Heart right ventricle (tissue), 16 donors: ENCODE measurements around the gene KCNMA1. TPM values are rescaled to one million over a fixed set of nuclear protein-coding genes. Genes with fewer than 3 reads are reported as not detected.

ENCODE experiments used
- ATAC-seq, 8 donors: fragments of 200-7000 bp; cut with Tn5 transposase; one replicate each; pipeline ENCODE4 v1.9.1; 2020; ENCODE audit warnings: mild to moderate bottlenecking in 8 of 8, moderate library complexity in 8 of 8, moderate number of reproducible peaks in 1 of 8
- DNase-seq, 2 donors: peaks; one replicate each; pipeline ENCODE4 v3.0.0-alpha.2; 2020
- H3K27ac ChIP-seq, 10 donors: fragments of 200-600 bp; sonication (generic) in 2 of 10; one replicate each; pipeline versions ENCODE4 v1.5.0 to v1.8.0; 2020 to 2022; ENCODE audit warnings: mild to moderate bottlenecking in 3 of 10
- H3K27me3 ChIP-seq, 7 donors: fragments of 200-600 bp; one replicate each; pipeline ENCODE4 v1.8.0; 2021 to 2022; ENCODE audit warnings: mild to moderate bottlenecking in 2 of 7
- H3K36me3 ChIP-seq, 9 donors: fragments of 200-600 bp; sonication (generic) in 1 of 9; one replicate each; pipeline versions ENCODE4 v1.5.0 to v1.8.0; 2020 to 2022; ENCODE audit warnings: mild to moderate bottlenecking in 2 of 9
- H3K4me1 ChIP-seq, 9 donors: fragments of 200-600 bp; sonication (generic) in 1 of 9; one replicate each; pipeline versions ENCODE4 v1.5.0 to v1.8.0; 2020 to 2022; ENCODE audit warnings: mild to moderate bottlenecking in 4 of 9
- H3K4me3 ChIP-seq, 10 donors: fragments of 200-600 bp; sonication (generic) in 2 of 10; one replicate each; pipeline versions ENCODE4 v1.5.0 to v1.8.0; 2020 to 2022; ENCODE audit warnings: mild to moderate bottlenecking in 7 of 10, moderate library complexity in 2 of 10
- H3K9me3 ChIP-seq, 11 donors: fragments of 200-600 bp in 10 of 11; sonication (generic) in 2 of 11; one replicate each; pipeline versions ENCODE4 v1.5.0 to v1.8.0; 2013 to 2022; ENCODE audit warnings: mild to moderate bottlenecking in 2 of 11, control low read depth in 1 of 11, moderate library complexity in 1 of 11
- CTCF ChIP-seq, 9 donors: fragments of 200-600 bp; sonication (generic) in 2 of 9; IDR thresholded peaks; one replicate each; pipeline versions ENCODE4 v1.5.0 to v1.8.0; 2021 to 2022; ENCODE audit warnings: antibody characterized with exemption in 9 of 9, mild to moderate bottlenecking in 5 of 9, moderate library complexity in 1 of 9
- WGBS, 2 donors: extraction: QIAGEN DNeasy Blood & Tissue Kit; methylation state at CpG; one replicate each; pipeline ENCODE4 v1.1.7; 2013; ENCODE audit warnings: inconsistent platforms in 1 of 2; 5-methylcytosine and 5-hydroxymethylcytosine counted together
- intact Hi-C, 10 donors: fragments of 100-400 bp; cut with DNase I; formaldehyde crosslinking; loops; one replicate each; pipeline versions ENCODE4 v1.11.1 to v1.14.2; 2022
- polyA plus RNA-seq, 2 donors: library from polyadenylated mRNA; stranded (reverse); fragments of 200-250 nt; gene quantifications; one replicate each; pipeline ENCODE4 v1.2.3, GENCODE V29; 2013
- total RNA-seq, 10 donors: library from RNA; stranded (reverse); fragmentation: NEBNext Ultra II Directional in 3 of 10; extraction: Animal tissue kit (Norgen Biotek cat#: 25700) in 3 of 10; gene quantifications; one replicate each; pipeline versions ENCODE4 v1.2.1 to v1.2.4, GENCODE V29; 2021 to 2023
- donor health status: Arrhythmogenic right ventricular cardiomyopathy.
- donor health status: ischemic (EF 13 %, LVEDD 7.1; RV severe dilation, severe dysfunction).
- donor health status: healthy with polysubstance abuse.
- donor health status: DM: no; HTN: yes; CAD: no.
- donor health status: DM: no; HTN: no; CAD: no.
- donor health status: ischemic (EF 25% LVEDD 6.9; RV normal size, moderate dysfunction).
- donor health status: ischemic (EF 25% LVEDD 5.7; RV mildly dilated, moderate dysfunction).
- donor health status: healthy.
- donor health status: DM: yes; HTN: yes; CAD: no.
- donor health status: Ischemic cardiomyopathy.
- donor health status: ischemic (EF 35%, LVEDD 5.7; RV mildly dilated, moderate dysfunction).
- donor health status: nonischemic (EF 11% LVEDD 7.7; RV severe dilation, severe dysfunction).
- donor health status: DM: yes; HTN: yes; CAD: no.
- donor health status: PGD.
- donor health status: ischemic (EF 29% LVEDD 5.4; RV normal size, mild dysfunction).
- donor health status: nonischemic (EF 23%, LVEDD 6.1; RV moderate dilation, normal function).

KCNMA1 gene
- total and polyA plus RNA-seq, 12 donors, result 0.59 to 5.3 (median 1.6) TPM

DNA sequence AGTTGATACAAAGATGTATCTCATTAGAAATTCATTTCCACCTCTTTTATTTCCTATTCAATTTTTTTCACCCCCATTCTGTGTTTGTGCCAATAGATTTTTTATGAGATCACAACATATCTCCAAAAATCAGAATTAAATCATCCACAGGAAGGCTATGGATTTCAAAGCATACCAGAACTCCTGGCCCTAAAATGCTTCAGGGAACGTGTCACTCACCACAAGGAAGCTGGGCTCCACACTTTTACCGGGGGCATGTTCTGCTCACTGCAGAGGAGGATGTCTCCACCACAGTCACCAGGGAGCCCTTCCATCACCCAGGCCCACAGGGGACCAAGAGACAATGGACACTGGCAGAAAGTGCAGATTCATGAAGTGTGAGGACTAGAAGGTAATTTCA, 456.8 kb downstream of the KCNMA1 start:
- DNase-seq (no peak), ATAC-seq (no peak)
- Histone ChIP-seq H3K4me1 (peaks cover 0 to 14% (median 0%) of the 10 kb centered on the region in 9 donors), H3K36me3 (no peaks in the 10 kb centered on the region), H3K9me3 (no peaks in the 10 kb centered on the region), H3K4me3 (no peak overlapping the region), H3K27me3 (peaks cover 0 to 14% (median 3%) of the 10 kb centered on the region in 7 donors), H3K27ac (no peak overlapping the region)
- WGBS, 2 donors, result 71 to 78% methylated on average over 2 of the region's 2 CpGs
- intact Hi-C loops, result no loop called here
- TF ChIP-seq CTCF (IDR thresholded peaks at IDR 0.05), result no peak

GRCh38 chr10:77180104-77180503, 457.5 kb downstream of the KCNMA1 start:
- 93 to 95% methylated on average over 2 of the region's 2 CpGs for WGBS, 2 donors
- TF ChIP-seq CTCF (IDR thresholded peaks at IDR 0.05), result no peak
- H3K36me3 ChIP-seq, result no peaks in the 10 kb centered on the region
- ATAC-seq, result no peak
- no peaks in the 10 kb centered on the region for H3K9me3 ChIP-seq
- no peak for DNase-seq
- H3K4me3 ChIP-seq, result no peak overlapping the region
- H3K4me1 ChIP-seq, result peaks cover 0 to 14% (median 0%) of the 10 kb centered on the region in 9 donors
- peaks cover 0 to 16% (median 3%) of the 10 kb centered on the region in 7 donors for H3K27me3 ChIP-seq
- intact Hi-C loops, result no loop called here
- no peak overlapping the region for H3K27ac ChIP-seq

GRCh38 chr10:77179015-77179695, 458.5 kb downstream of the KCNMA1 start:
- peaks cover 0 to 14% (median 0%) of the 10 kb centered on the region in 9 donors for H3K4me1 ChIP-seq
- DNase-seq (peak in 1 of 2 donors; percentile 32), ATAC-seq (peak in 3 of 8 donors; percentile 23 to 81 (median 35))
- H3K9me3 ChIP-seq, result no peaks in the 10 kb centered on the region
- H3K4me3 ChIP-seq, result no peak overlapping the region
- no peaks in the 10 kb centered on the region for H3K36me3 ChIP-seq
- H3K27ac ChIP-seq, result no peak overlapping the region
- H3K27me3 ChIP-seq, result peaks cover 0 to 25% (median 8%) of the 10 kb centered on the region in 7 donors
- no peak for TF ChIP-seq CTCF (IDR thresholded peaks at IDR 0.05)
- intact Hi-C loops, result loop anchor here in 7 of 10 donors (5.0 to 10.0 kb wide), 4 partner anchors 206 to 463 kb away; no protein-coding TSS in a partner anchor
- WGBS, 2 donors, result 63 to 64% methylated on average over 12 of the region's 12 CpGs

- no peaks in the 10 kb centered on the region for H3K36me3 ChIP-seq
- peaks cover 0 to 7% (median 0%) of the 10 kb centered on the region in 9 donors for H3K4me1 ChIP-seq
- TF ChIP-seq CTCF (IDR thresholded peaks at IDR 0.05), result no peak
- DNase-seq, result no peak
- no peak overlapping the region for H3K27ac ChIP-seq
- intact Hi-C loops, result loop anchor here in 7 of 10 donors (5.0 to 10.0 kb wide), 4 partner anchors 207 to 465 kb away; no protein-coding TSS in a partner anchor
- H3K4me3 ChIP-seq, result no peak overlapping the region
- peaks cover 0 to 34% (median 13%) of the 10 kb centered on the region in 7 donors for H3K27me3 ChIP-seq
- ATAC-seq, result no peak
- H3K9me3 ChIP-seq, result no peaks in the 10 kb centered on the region
- WGBS, 2 donors, result 87 to 95% methylated on average over 1 of the region's 1 CpG
Observed at GRCh38 chr10:77177589-77177988, 460.0 kb downstream of the KCNMA1 start.
